Sigmoid colon (tissue), 7 donors: ENCODE results near the gene STAMBP. TPM values are rescaled to one million over a fixed set of nuclear protein-coding genes. Genes with fewer than 3 reads are reported as not detected.

Experiments
- DNase-seq: peaks from one replicate; pipeline ENCODE4 v3.0.0-alpha.2; 2019
- H3K27ac ChIP-seq, 4 donors: fragments of 200-600 bp; sonication (generic); one replicate each; pipeline ENCODE4 v1.5.1; 2016 to 2019; ENCODE audit warnings: mild to moderate bottlenecking in 1 of 4
- H3K27me3 ChIP-seq, 3 donors: fragments of 200-600 bp; sonication (generic); one replicate each; pipeline ENCODE4 v1.5.1; 2019; ENCODE audit warnings: mild to moderate bottlenecking in 1 of 3
- H3K36me3 ChIP-seq, 4 donors: fragments of 200-600 bp; sonication (generic); one replicate each; pipeline ENCODE4 v1.5.1; 2016 to 2019
- H3K4me1 ChIP-seq, 4 donors: fragments of 200-600 bp; sonication (generic); one replicate each; pipeline ENCODE4 v1.5.1; 2017 to 2019
- H3K4me3 ChIP-seq, 4 donors: fragments of 200-600 bp; sonication (generic); one replicate each; pipeline ENCODE4 v1.5.1; 2017 to 2019; ENCODE audit warnings: mild to moderate bottlenecking in 2 of 4, moderate library complexity in 1 of 4
- H3K9me3 ChIP-seq, 4 donors: fragments of 200-600 bp in 3 of 4; sonication (generic) in 3 of 4; one replicate each; pipeline versions ENCODE4 v1.5.1 to v1.6.1; 2013 to 2019
- CTCF ChIP-seq, 4 experiments: fragments of 450-650 bp in 3 of 4; fragments of 200-600 bp in 1 of 4; IDR thresholded peaks; one replicate each; pipeline ENCODE4 v1.5.1; 2016 to 2019; ENCODE audit warnings: antibody characterized with exemption in 4 of 4, mild to moderate bottlenecking in 3 of 4, moderate library complexity in 2 of 4
- EP300 ChIP-seq, 4 donors: sonication (generic); formaldehyde crosslinking; IDR thresholded peaks; one replicate each; pipeline ENCODE4 v1.6.1; 2017; ENCODE audit warnings: antibody characterized with exemption in 4 of 4
- POLR2A ChIP-seq, 2 donors: fragments of 450-650 bp; IDR thresholded peaks; one replicate each; pipeline ENCODE4 v1.6.1; 2016; ENCODE audit warnings: antibody characterized with exemption in 2 of 2, mild to moderate bottlenecking in 2 of 2, moderate library complexity in 2 of 2
- POLR2AphosphoS5 ChIP-seq, 4 donors: sonication (generic); formaldehyde crosslinking; IDR thresholded peaks; one replicate each; pipeline ENCODE4 v1.6.1; 2017; ENCODE audit warnings: antibody characterized with exemption in 4 of 4
- WGBS, 2 donors: extraction: QIAGEN DNeasy Blood & Tissue Kit; methylation state at CpG; one replicate each; pipeline ENCODE4 v1.1.7; 2013; 5-methylcytosine and 5-hydroxymethylcytosine counted together
- intact Hi-C: fragments of 100-400 bp; cut with DNase I; formaldehyde crosslinking; loops from one replicate; pipeline ENCODE4 v1.15.1; 2023
- polyA plus RNA-seq, 3 donors: library from polyadenylated mRNA; stranded (reverse); fragments of 200-250 nt; gene quantifications; one replicate each; pipeline ENCODE4 v1.2.3, GENCODE V29; 2013
- total RNA-seq, 4 donors: library from RNA; depleted of rRNA; stranded (reverse); fragments of >200 nt; gene quantifications; one replicate each; pipeline ENCODE4 v1.1.0, GENCODE V29; 2016
- donor health status: healthy with polysubstance abuse.
- donor health status: Bipolar disorder and iron deficiency.
- donor health status: healthy.

Gene STAMBP
- total and polyA plus RNA-seq, 7 donors: 23.5 to 55.3 (median 37.0) TPM

- Histone ChIP-seq H3K27me3 (no peaks in the 10 kb centered on the region), H3K4me3 (no peak overlapping the region), H3K4me1 (peaks cover 0 to 15% (median under 1%) of the 10 kb centered on the region in 4 donors), H3K36me3 (peaks cover 0 to 64% (median 23%) of the 10 kb centered on the region in 4 donors), H3K27ac (no peak overlapping the region), H3K9me3 (no peaks in the 10 kb centered on the region)
- no peak for DNase-seq
- intact Hi-C loops: no loop called here
- TF ChIP-seq POLR2A (IDR thresholded peaks at IDR 0.05) (no peak), CTCF (IDR thresholded peaks at IDR 0.05) (no peak), POLR2AphosphoS5 (IDR thresholded peaks at IDR 0.05) (no peak), EP300 (IDR thresholded peaks at IDR 0.05) (no peak)
Observed at GRCh38 chr2:73856214-73856613, 27.5 kb downstream of the STAMBP start.

- Histone ChIP-seq H3K9me3 (no peaks in the 10 kb centered on the region), H3K27ac (peak overlapping the region in 1 of 4 donors; percentile 61), H3K4me1 (peaks cover 0 to 4% (median 0%) of the 10 kb centered on the region in 4 donors), H3K36me3 (peaks cover 0 to 79% (median 26%) of the 10 kb centered on the region in 4 donors), H3K4me3 (no peak overlapping the region), H3K27me3 (no peaks in the 10 kb centered on the region)
- intact Hi-C loops: no loop called here
- 89 to 94% methylated on average over 6 of the region's 6 CpGs for WGBS, 2 donors
- TF ChIP-seq EP300 (IDR thresholded peaks at IDR 0.05) (no peak), POLR2A (IDR thresholded peaks at IDR 0.05) (no peak), CTCF (IDR thresholded peaks at IDR 0.05) (no peak), POLR2AphosphoS5 (IDR thresholded peaks at IDR 0.05) (no peak)
- no peak for DNase-seq
Observed at GRCh38 chr2:73859721-73860586, 31.2 kb downstream of the STAMBP start.

GRCh38 chr2:73862987-73863386, 34.2 kb downstream of the STAMBP start:
- H3K4me1 ChIP-seq: no peaks in the 10 kb centered on the region
- TF ChIP-seq EP300 (IDR thresholded peaks at IDR 0.05) (no peak), POLR2AphosphoS5 (IDR thresholded peaks at IDR 0.05) (no peak), POLR2A (IDR thresholded peaks at IDR 0.05) (no peak), CTCF (IDR thresholded peaks at IDR 0.05) (no peak)
- DNase-seq: no peak
- H3K4me3 ChIP-seq: no peak overlapping the region
- peaks cover 0 to 73% (median 18%) of the 10 kb centered on the region in 4 donors for H3K36me3 ChIP-seq
- H3K27ac ChIP-seq: no peak overlapping the region
- no peaks in the 10 kb centered on the region for H3K27me3 ChIP-seq
- 18 to 66% methylated on average over 2 of the region's 2 CpGs for WGBS, 2 donors
- no peaks in the 10 kb centered on the region for H3K9me3 ChIP-seq
- intact Hi-C loops: no loop called here

GRCh38 chr2:73868204-73868978, 39.6 kb downstream of the STAMBP start:
- no peak overlapping the region for H3K4me3 ChIP-seq
- 96% methylated on average over 9 of the region's 9 CpGs for WGBS, 2 donors
- DNase-seq: no peak
- intact Hi-C loops: no loop called here
- H3K27me3 ChIP-seq: no peaks in the 10 kb centered on the region
- H3K27ac ChIP-seq: peak overlapping the region; percentile 85 to 94 (median 86)
- H3K9me3 ChIP-seq: no peaks in the 10 kb centered on the region
- TF ChIP-seq CTCF (IDR thresholded peaks at IDR 0.05) (no peak), EP300 (IDR thresholded peaks at IDR 0.05) (no peak), POLR2A (IDR thresholded peaks at IDR 0.05) (no peak), POLR2AphosphoS5 (IDR thresholded peaks at IDR 0.05) (no peak)
- H3K36me3 ChIP-seq: peaks cover 0 to 36% (median 7%) of the 10 kb centered on the region in 4 donors
- peaks cover 0 to 31% (median 26%) of the 10 kb centered on the region in 4 donors for H3K4me1 ChIP-seq
